K562 (cell line): ENCODE measurements around the gene HPS3. TPM values are rescaled to one million over a fixed set of nuclear protein-coding genes. Genes with fewer than 3 reads are reported as not detected.

Experiments
- CBFA2T2 ChIP-seq: fragments of 450-650 bp; conservative IDR thresholded peaks from 2 replicates; pipeline ENCODE4 v1.6.1; 2017; ENCODE audit warnings: mild to moderate bottlenecking
- FOSL1 ChIP-seq: fragments of 200-800 bp; sonication (Bioruptor generic); conservative IDR thresholded peaks from 2 replicates; pipeline ENCODE4 v1.6.1; 2016; ENCODE audit warnings: missing genetic modification characterization, missing compliant biosample characterization
- FOXA3 ChIP-seq, 2 experiments: fragments of 450-650 bp in 1 of 2; sonication (generic) in 1 of 2; formaldehyde crosslinking; IDR thresholded peaks in 1 of 2; conservative IDR thresholded peaks in 1 of 2; 2 replicates each; pipeline versions ENCODE4 v1.4.0 to v1.8.0; 2020 to 2022; ENCODE audit warnings: mild to moderate bottlenecking in 2 of 2, missing genetic modification reagents in 1 of 2
- FOXO4 ChIP-seq: fragments of 450-650 bp; formaldehyde crosslinking; IDR thresholded peaks from 2 replicates; pipeline ENCODE4 v1.4.0; 2020; ENCODE audit warnings: mild to moderate bottlenecking, moderate library complexity
- GATA2 ChIP-seq: sonication (generic); formaldehyde crosslinking; IDR thresholded peaks from 2 replicates; pipeline ENCODE4 v1.4.0; 2020; ENCODE audit warnings: mild to moderate bottlenecking, missing genetic modification reagents
- HDAC3 ChIP-seq: fragments of 450-650 bp; IDR thresholded peaks from 2 replicates; pipeline ENCODE4 v1.6.1; 2018; ENCODE audit warnings: borderline replicate concordance, mild to moderate bottlenecking, moderate library complexity; ENCODE audit not compliant: partially characterized antibody
- JUND ChIP-seq, 2 experiments: IDR thresholded peaks; 2 replicates in 1 of 2; 3 replicates in 1 of 2; pipeline ENCODE4 v1.6.1; 2011; ENCODE audit warnings: borderline replicate concordance in 2 of 2, low read depth in 2 of 2, low read length in 2 of 2, improper control_type of control experiment in 1 of 2, missing biosample characterization in 1 of 2, missing genetic modification characterization in 1 of 2, missing genetic modification reagents in 1 of 2
- NCOA2 ChIP-seq, 2 experiments: fragments of 450-650 bp; IDR thresholded peaks; 2 replicates each; pipeline ENCODE4 v1.6.1; 2018; ENCODE audit warnings: mild to moderate bottlenecking in 2 of 2, moderate library complexity in 1 of 2; ENCODE audit not compliant: partially characterized antibody in 2 of 2
- NCOR1 ChIP-seq: fragments of 450-650 bp; IDR thresholded peaks from 2 replicates; pipeline ENCODE4 v1.6.1; 2016; ENCODE audit warnings: mild to moderate bottlenecking, moderate library complexity
- NFIC ChIP-seq: fragments of 450-650 bp; IDR thresholded peaks from 2 replicates; pipeline ENCODE4 v1.6.1; 2017; ENCODE audit warnings: mild to moderate bottlenecking, inconsistent platforms
- PHTF2 ChIP-seq: fragments of 250-450 bp; sonication (Bioruptor Pico); IDR thresholded peaks from 2 replicates; pipeline ENCODE4 v1.5.0; 2021; ENCODE audit warnings: mild to moderate bottlenecking
- PPARD ChIP-seq: fragments of 250-450 bp; sonication (Bioruptor Pico); IDR thresholded peaks from 2 replicates; pipeline ENCODE4 v1.8.0; 2022; ENCODE audit warnings: inconsistent platforms, mild to moderate bottlenecking, moderate library complexity
- SMARCC2 ChIP-seq: fragments of 450-650 bp; IDR thresholded peaks from 2 replicates; pipeline ENCODE4 v1.6.1; 2017; ENCODE audit warnings: antibody characterized with exemption, moderate library complexity, mild to moderate bottlenecking, low read depth
- STAT5B ChIP-seq: fragments of 250-450 bp; sonication (Bioruptor Pico); IDR thresholded peaks from 2 replicates; pipeline ENCODE4 v1.8.0; 2021; ENCODE audit warnings: mild to moderate bottlenecking, inconsistent platforms
- SUPT5H ChIP-seq: fragments of 450-650 bp; IDR thresholded peaks from 2 replicates; pipeline ENCODE4 v1.6.1; 2016
- TAL1 ChIP-seq: fragments of 450-650 bp; IDR thresholded peaks from 2 replicates; pipeline ENCODE4 v1.6.1; 2016; ENCODE audit warnings: mild to moderate bottlenecking
- TEAD1 ChIP-seq, 2 experiments: fragments of 450-650 bp in 1 of 2; sonication (generic) in 1 of 2; formaldehyde crosslinking; IDR thresholded peaks; 2 replicates each; pipeline versions ENCODE4 v1.4.0 to v1.8.0; 2020 to 2022; ENCODE audit warnings: mild to moderate bottlenecking in 2 of 2, missing genetic modification reagents in 1 of 2
- ZBTB9 ChIP-seq: fragments of 450-650 bp; formaldehyde crosslinking; IDR thresholded peaks from 2 replicates; pipeline ENCODE4 v1.4.0; 2020; ENCODE audit warnings: mild to moderate bottlenecking, moderate library complexity
- ZNF134 ChIP-seq: fragments of 250-450 bp; sonication (Bioruptor Pico); conservative IDR thresholded peaks from 2 replicates; pipeline ENCODE4 v1.4.0; 2020
- ZNF347 ChIP-seq: fragments of 450-650 bp; formaldehyde crosslinking; IDR thresholded peaks from 2 replicates; pipeline ENCODE4 v1.4.0; 2020; ENCODE audit warnings: low read depth, mild to moderate bottlenecking, moderate library complexity
- ZNF444 ChIP-seq: fragments of 250-450 bp; sonication (Bioruptor Pico); IDR thresholded peaks from 2 replicates; pipeline ENCODE4 v1.4.0; 2020; ENCODE audit warnings: mild to moderate bottlenecking, moderate library complexity
- ZNF717 ChIP-seq: fragments of 250-450 bp; sonication (Bioruptor Pico); IDR thresholded peaks from 2 replicates; pipeline ENCODE4 v1.5.0; 2021
- polyA plus RNA-seq, 8 experiments: library from polyadenylated mRNA; depleted of rRNA in 4 of 8; stranded (reverse) in 5 of 8; unstranded in 3 of 8; fragments of >200 nt; fragmentation: Nextera tagmentation in 2 of 8; fragmentation: Illumina TruSeq in 1 of 8; extraction: Ambion mirVana in 2 of 8; extraction: Trizol in 1 of 8; gene quantifications; 2 replicates each; pipeline versions ENCODE4 v1.2.1 to v1.2.3, GENCODE V29; 2011 to 2014; ENCODE audit warnings: inconsistent platforms in 1 of 8, missing spikeins in 1 of 8
- total RNA-seq, 7 experiments: library from RNA; depleted of rRNA in 6 of 7; stranded (reverse); fragments of >200 nt in 6 of 7; fragmentation: Illumina TruSeq in 2 of 7; extraction: Trizol in 2 of 7; gene quantifications; 2 replicates each; pipeline versions ENCODE4 v1.2.1 to v1.2.3, GENCODE V29; 2011 to 2021; ENCODE audit warnings: low replicate concordance in 1 of 7
- TF ChIP-seq, protein P1 (sequence below), 3 experiments: fragments of 200-800 bp in 1 of 3; fragments of 250-450 bp in 1 of 3; fragments of 450-650 bp in 1 of 3; sonication (Bioruptor Pico) in 1 of 3; sonication (Bioruptor generic) in 1 of 3; formaldehyde crosslinking in 1 of 3; IDR thresholded peaks; 2 replicates each; pipeline versions ENCODE4 v1.6.1 to v1.8.0; 2016 to 2022; ENCODE audit warnings: mild to moderate bottlenecking in 2 of 3, missing genetic modification characterization in 2 of 3, missing compliant biosample characterization in 1 of 3, moderate library complexity in 1 of 3

HPS3 gene
- total and polyA plus RNA-seq, 9 of the 15 experiments (the other 6 are each of a cell fraction or from before 2014, with no cell fraction given): 1.2 to 11.3 (median 7.6) TPM

GRCh38 chr3:149186219-149186618 lies 56.8 kb downstream of the HPS3 start (continued):
- TF ChIP-seq ZNF717 (CRISPR knock-in tag) (no peak), CBFA2T2 (peak; percentile 73), FOXA3 (CRISPR knock-in tag; conservative IDR thresholded peaks at IDR 0.05 in 1 of 2, IDR thresholded peaks at IDR 0.05 in 1 of 2) (peak in 1 of 2 experiments; percentile 72; a peak in 2 of 4 replicates), ZBTB9 (peak; percentile 61; the same call in 1 of the 2 replicates), TAL1 (peak; percentile 64; the same call in 1 of the 2 replicates), NCOR1 (peak; percentile 71), JUND (IDR thresholded peaks at IDR 0.05; ENCODE audit: borderline replicate concordance, low read depth, low read length) (no peak), JUND (tag; IDR thresholded peaks at IDR 0.05; ENCODE audit: borderline replicate concordance, low read depth, low read length) (no peak), NFIC (0 out of 2 replicates have a peak, but pooled peaks have one; percentile 13), ZNF347 (CRISPR knock-in tag) (no peak), SUPT5H (no peak), STAT5B (CRISPR knock-in tag) (no peak), GATA2 (CRISPR knock-in tag) (peak; percentile 43; the same call in 1 of the 2 replicates), SMARCC2 (no peak), PHTF2 (CRISPR knock-in tag) (no peak), ZNF444 (CRISPR knock-in tag) (0 out of 2 replicates have a peak, but pooled peaks have one; percentile 39), FOSL1 (0 out of 2 replicates have a peak, but pooled peaks have one; percentile 28), HDAC3 (peak; percentile 29), NCOA2 (IDR thresholded peaks at IDR 0.05; ENCODE audit: partially characterized antibody in 2 of 2) (no peak), FOXO4 (CRISPR knock-in tag) (peak; percentile 79; the same call in 1 of the 2 replicates), TEAD1 (CRISPR knock-in tag; IDR thresholded peaks at IDR 0.05) (peak in 1 of 2 experiments; percentile 44; a peak in 1 of 4 replicates), ZNF134 (no peak), PPARD (CRISPR knock-in tag) (no peak)
- TF ChIP-seq, protein P1, sequence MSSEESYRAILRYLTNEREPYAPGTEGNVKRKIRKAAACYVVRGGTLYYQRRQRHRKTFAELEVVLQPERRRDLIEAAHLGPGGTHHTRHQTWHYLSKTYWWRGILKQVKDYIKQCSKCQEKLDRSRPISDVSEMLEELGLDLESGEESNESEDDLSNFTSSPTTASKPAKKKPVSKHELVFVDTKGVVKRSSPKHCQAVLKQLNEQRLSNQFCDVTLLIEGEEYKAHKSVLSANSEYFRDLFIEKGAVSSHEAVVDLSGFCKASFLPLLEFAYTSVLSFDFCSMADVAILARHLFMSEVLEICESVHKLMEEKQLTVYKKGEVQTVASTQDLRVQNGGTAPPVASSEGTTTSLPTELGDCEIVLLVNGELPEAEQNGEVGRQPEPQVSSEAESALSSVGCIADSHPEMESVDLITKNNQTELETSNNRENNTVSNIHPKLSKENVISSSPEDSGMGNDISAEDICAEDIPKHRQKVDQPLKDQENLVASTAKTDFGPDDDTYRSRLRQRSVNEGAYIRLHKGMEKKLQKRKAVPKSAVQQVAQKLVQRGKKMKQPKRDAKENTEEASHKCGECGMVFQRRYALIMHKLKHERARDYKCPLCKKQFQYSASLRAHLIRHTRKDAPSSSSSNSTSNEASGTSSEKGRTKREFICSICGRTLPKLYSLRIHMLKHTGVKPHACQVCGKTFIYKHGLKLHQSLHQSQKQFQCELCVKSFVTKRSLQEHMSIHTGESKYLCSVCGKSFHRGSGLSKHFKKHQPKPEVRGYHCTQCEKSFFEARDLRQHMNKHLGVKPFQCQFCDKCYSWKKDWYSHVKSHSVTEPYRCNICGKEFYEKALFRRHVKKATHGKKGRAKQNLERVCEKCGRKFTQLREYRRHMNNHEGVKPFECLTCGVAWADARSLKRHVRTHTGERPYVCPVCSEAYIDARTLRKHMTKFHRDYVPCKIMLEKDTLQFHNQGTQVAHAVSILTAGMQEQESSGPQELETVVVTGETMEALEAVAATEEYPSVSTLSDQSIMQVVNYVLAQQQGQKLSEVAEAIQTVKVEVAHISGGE (CRISPR knock-in tag; IDR thresholded peaks at IDR 0.05): peak in 1 of 3 experiments; percentile 53; a peak in 1 of 6 replicates
